Measurements from ENCODE around the gene NTSR1. TPM values are rescaled to one million over a fixed set of nuclear protein-coding genes. Genes with fewer than 3 reads are reported as not detected.

The NTSR1 gene
- total and polyA plus RNA-seq, 2 of the 8 experiments (the other 6 are each of a cell fraction or from before 2014, with no cell fraction given) = 0.53 to 0.89 TPM

- CTCF ChIA-PET (ENCODE audit: partially characterized antibody) = interaction anchor here (0.5 to 1.7 kb wide), 5 partner anchors 11 to 1315 kb away, joined by 3 to 4 read pairs (median 3); no protein-coding TSS in a partner anchor
- POLR2A ChIA-PET (ENCODE audit: partially characterized antibody) = interaction anchor here (0.6 to 2.0 kb wide), 2 partner anchors 11 to 16 kb away, joined by 3 to 14 read pairs; no protein-coding TSS in a partner anchor
- TF ChIP-seq MAX (IDR thresholded peaks at IDR 0.05) (peak; percentile 33; the same call in 1 of the 2 replicates), POU5F1 (IDR thresholded peaks at IDR 0.05; ENCODE audit: low read depth, low read length) (no peak), KDM4A (IDR thresholded peaks at IDR 0.05; ENCODE audit: low read depth, low read length, severe bottlenecking) (peak; percentile 65), FOSL1 (IDR thresholded peaks at IDR 0.05; ENCODE audit: insufficient read depth, low read depth, low read length) (no peak), RBBP5 (IDR thresholded peaks at IDR 0.05; ENCODE audit: borderline replicate concordance, low read depth, low read length) (peak; percentile 96), PHF8 (conservative IDR thresholded peaks at IDR 0.05; ENCODE audit: low read depth, low read length) (peak; percentile 39; the same call in 1 of the 2 replicates), SIN3A (conservative IDR thresholded peaks at IDR 0.05 in 1 of 2, IDR thresholded peaks at IDR 0.05 in 1 of 2; ENCODE audit: low read depth in 1 of 2, low read length in 2 of 2) (peak in 1 of 2 experiments; percentile 56; a peak in 1 of 4 replicates), TEAD4 (IDR thresholded peaks at IDR 0.05; ENCODE audit: low read depth, low read length) (no peak), SP2 (IDR thresholded peaks at IDR 0.05; ENCODE audit: low read length) (no peak), TAF1 (IDR thresholded peaks at IDR 0.05; ENCODE audit: low read depth, low read length) (no peak), CEBPB (IDR thresholded peaks at IDR 0.05; ENCODE audit: low read depth, low read length) (no peak), TBP (IDR thresholded peaks at IDR 0.05; ENCODE audit: low read depth, low read length) (no peak)
These were observed 96.1 kb downstream of the NTSR1 start, which contains the start of gene OGFR for GRCh38 chr20:62804627-62805154. Gene OGFR (plus strand): TSS chr20:62804835. CDS start chr20:62804860, 25 bp downstream.

More at GRCh38 chr20:62804627-62805154, 96.1 kb downstream of the NTSR1 start, which contains the start of gene OGFR:
- Histone ChIP-seq H3K4ac (replicated peaks; ENCODE audit: insufficient read length, low read depth, low read length) (peak within 1 kb of the TSS; percentile 96), H3K23me2 (ENCODE audit: low read depth, low read length) (peaks cover 8% of the 10 kb centered on the region; the same call in 1 of the 2 replicates), H2BK5ac (ENCODE audit: low read depth, low read length) (peak within 1 kb of the TSS; percentile 75; the same call in 1 of the 2 replicates), H3K4me3 (ENCODE audit: extremely low read depth in 1 of 4, insufficient read depth in 2 of 4, low read depth in 3 of 4, low read length in 4 of 4) (peak within 1 kb of the TSS; percentile 63 to 93 (median 76)), H4K8ac (ENCODE audit: extremely low read depth, insufficient read depth, low read length) (peak within 1 kb of the TSS; percentile 35), H3K9me3 (ENCODE audit: insufficient read depth in 2 of 2, low read depth in 1 of 2, low read length in 1 of 2) (no peaks in the 10 kb centered on the region), H3K27ac (ENCODE audit: low read depth, low read length) (no peak within 1 kb of the TSS), H3K36me3 (ENCODE audit: control insufficient read depth in 2 of 4, insufficient read depth in 4 of 4, low read length in 3 of 4) (peaks cover 0 to 19% (median 1%) of the 10 kb centered on the region in 4 experiments; a peak in 4 of 8 replicates), H3K4me2 (ENCODE audit: insufficient read depth in 1 of 2, low read depth in 2 of 2, low read length in 2 of 2) (peak within 1 kb of the TSS; percentile 78 to 84), H2AFZ (ENCODE audit: low read length) (no peak within 1 kb of the TSS; the same call in 1 of the 2 replicates), H3K23ac (ENCODE audit: insufficient read length) (no peak within 1 kb of the TSS), H4K20me1 (replicated peaks in 1 of 2; ENCODE audit: control insufficient read depth in 1 of 2, insufficient read depth in 2 of 2, low read length in 2 of 2) (peaks cover 6 to 23% of the 10 kb centered on the region in 2 experiments), H2AK5ac (ENCODE audit: low read depth, low read length) (no peak within 1 kb of the TSS), H4K5ac (ENCODE audit: insufficient read length, low read depth, low read length) (peak within 1 kb of the TSS; percentile 51), H2BK15ac (ENCODE audit: low read length) (0 out of 2 replicates have a peak within 1 kb of the TSS, but pooled peaks have one; percentile 81), H3K27me3 (replicated peaks in 1 of 4; ENCODE audit: control insufficient read depth in 3 of 4, extremely low read depth in 1 of 4, insufficient read depth in 3 of 4, low read length in 3 of 4) (peaks cover 0 to 8% (median 4%) of the 10 kb centered on the region in 4 experiments; a peak in 4 of 7 replicates), H4K91ac (replicated peaks; ENCODE audit: insufficient read length, low read length) (no peak within 1 kb of the TSS), H2BK20ac (ENCODE audit: low read length) (no peak within 1 kb of the TSS), H3K14ac (ENCODE audit: insufficient read length) (no peak within 1 kb of the TSS), H3K4me1 (replicated peaks in 1 of 4; ENCODE audit: control insufficient read depth in 3 of 4, insufficient read depth in 4 of 4, low read length in 3 of 4) (peaks cover 0 to 12% (median 8%) of the 10 kb centered on the region in 4 experiments; a peak in 6 of 7 replicates), H3K79me2 (ENCODE audit: control insufficient read depth in 1 of 2, insufficient read depth in 2 of 2, low read length in 2 of 2) (no peaks in the 10 kb centered on the region), H3K56ac (replicated peaks; ENCODE audit: insufficient read length, low read depth, low read length) (no peak within 1 kb of the TSS), H3K18ac (ENCODE audit: extremely low read depth, low read length) (peak within 1 kb of the TSS; percentile 97), H3K9ac (replicated peaks in 1 of 4; ENCODE audit: extremely low read depth in 1 of 4, low read depth in 3 of 4, low read length in 3 of 4) (peak within 1 kb of the TSS in 1 of 4 experiments; percentile 49; a peak in 2 of 7 replicates), H3K79me1 (ENCODE audit: low read depth, low read length) (peaks cover 6% of the 10 kb centered on the region; the same call in 1 of the 2 replicates), H2BK120ac (replicated peaks; ENCODE audit: low read depth, low read length) (no peak within 1 kb of the TSS), H2BK12ac (ENCODE audit: low read depth, low read length) (peak within 1 kb of the TSS; percentile 84; the same call in 1 of the 2 replicates)
- FAIRE-seq (no peak), DNase-seq (ENCODE audit: low read depth in 1 of 2, low spot score in 2 of 2) (peak in 1 of 2 experiments; percentile 66)
- 0% methylated on average over 1 of the region's 77 CpGs; no CpG with 5 or more reads in 1 of the 2 experiments for WGBS, 2 experiments (ENCODE audit: extremely low coverage in 1 of 2, insufficient coverage in 1 of 2, insufficient read length in 1 of 2, insufficient replicate concordance in 2 of 2, low coverage in 1 of 2, low lambda C conversion rate in 2 of 2, missing lambda C conversion rate in 1 of 2)
